GM12872 (cell line): ENCODE data around the gene EPHA6.

ENCODE experiments used
- TF ChIP-seq, protein P1 (sequence below): IDR thresholded peaks from 3 replicates; pipeline ENCODE4 v1.5.1; 2011; ENCODE audit warnings: low read depth, mild to moderate bottlenecking, low read length, moderate library complexity; ENCODE audit not compliant: insufficient read depth

EPHA6 gene

DNA sequence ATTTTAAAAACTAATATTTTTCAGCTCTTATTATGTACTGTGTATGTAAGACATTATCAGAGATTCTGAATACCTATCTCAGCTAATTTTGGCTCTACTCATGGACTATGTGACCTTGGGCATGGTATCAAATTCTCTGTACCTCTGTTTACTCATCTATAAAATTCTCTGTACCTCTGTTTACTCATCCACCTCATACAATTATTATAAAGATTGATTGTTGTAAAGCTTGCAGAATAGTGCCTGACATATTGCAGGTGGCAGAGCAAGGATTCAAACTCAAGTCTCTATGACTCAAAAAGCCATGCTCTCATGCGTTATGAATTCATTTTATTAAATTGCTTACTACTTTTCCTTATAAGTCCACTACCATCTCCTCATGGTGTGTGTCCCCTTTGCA lies 798.2 kb downstream of the EPHA6 start:
- TF ChIP-seq, protein P1, sequence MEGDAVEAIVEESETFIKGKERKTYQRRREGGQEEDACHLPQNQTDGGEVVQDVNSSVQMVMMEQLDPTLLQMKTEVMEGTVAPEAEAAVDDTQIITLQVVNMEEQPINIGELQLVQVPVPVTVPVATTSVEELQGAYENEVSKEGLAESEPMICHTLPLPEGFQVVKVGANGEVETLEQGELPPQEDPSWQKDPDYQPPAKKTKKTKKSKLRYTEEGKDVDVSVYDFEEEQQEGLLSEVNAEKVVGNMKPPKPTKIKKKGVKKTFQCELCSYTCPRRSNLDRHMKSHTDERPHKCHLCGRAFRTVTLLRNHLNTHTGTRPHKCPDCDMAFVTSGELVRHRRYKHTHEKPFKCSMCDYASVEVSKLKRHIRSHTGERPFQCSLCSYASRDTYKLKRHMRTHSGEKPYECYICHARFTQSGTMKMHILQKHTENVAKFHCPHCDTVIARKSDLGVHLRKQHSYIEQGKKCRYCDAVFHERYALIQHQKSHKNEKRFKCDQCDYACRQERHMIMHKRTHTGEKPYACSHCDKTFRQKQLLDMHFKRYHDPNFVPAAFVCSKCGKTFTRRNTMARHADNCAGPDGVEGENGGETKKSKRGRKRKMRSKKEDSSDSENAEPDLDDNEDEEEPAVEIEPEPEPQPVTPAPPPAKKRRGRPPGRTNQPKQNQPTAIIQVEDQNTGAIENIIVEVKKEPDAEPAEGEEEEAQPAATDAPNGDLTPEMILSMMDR = no peak

DNA sequence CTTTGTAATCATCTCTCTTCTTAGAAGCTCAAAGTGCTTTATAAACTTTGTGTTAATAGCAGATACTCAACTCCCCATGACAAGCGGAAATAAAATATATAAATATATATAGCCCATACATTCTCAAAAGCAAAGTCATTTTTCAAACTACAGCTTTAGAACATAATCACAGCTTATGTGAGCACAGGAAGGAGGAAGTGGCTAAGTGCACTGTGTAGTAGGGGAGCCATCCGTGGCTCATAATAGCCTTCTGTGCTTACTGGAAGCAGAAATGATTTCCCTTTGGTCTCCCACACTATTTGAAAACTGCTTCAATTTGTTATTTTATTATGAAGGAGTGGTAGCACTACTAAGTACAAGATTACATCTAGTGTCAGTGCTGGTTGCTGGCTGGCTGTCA lies 798.7 kb downstream of the EPHA6 start:
- TF ChIP-seq, protein P1 = no peak

DNA sequence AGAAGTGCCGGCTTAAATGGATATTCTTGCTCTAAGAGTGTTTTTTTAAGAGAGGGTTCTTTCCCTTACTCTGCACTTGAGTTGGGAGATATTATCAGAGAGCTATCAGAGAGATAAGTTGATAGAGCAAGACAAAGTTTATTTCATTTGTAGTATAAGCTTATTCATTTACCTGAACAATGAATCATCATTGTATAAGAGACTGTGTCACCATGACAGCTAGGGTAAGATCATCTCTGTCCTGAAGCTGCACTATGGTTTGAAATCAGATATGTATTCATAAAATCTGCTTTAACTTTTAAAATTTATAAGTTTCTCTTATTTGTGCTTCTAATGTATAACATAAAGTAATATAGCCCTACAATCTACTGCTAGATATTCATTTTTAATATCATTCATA lies 822.1 kb downstream of the EPHA6 start:
- TF ChIP-seq, protein P1 = no peak

DNA sequence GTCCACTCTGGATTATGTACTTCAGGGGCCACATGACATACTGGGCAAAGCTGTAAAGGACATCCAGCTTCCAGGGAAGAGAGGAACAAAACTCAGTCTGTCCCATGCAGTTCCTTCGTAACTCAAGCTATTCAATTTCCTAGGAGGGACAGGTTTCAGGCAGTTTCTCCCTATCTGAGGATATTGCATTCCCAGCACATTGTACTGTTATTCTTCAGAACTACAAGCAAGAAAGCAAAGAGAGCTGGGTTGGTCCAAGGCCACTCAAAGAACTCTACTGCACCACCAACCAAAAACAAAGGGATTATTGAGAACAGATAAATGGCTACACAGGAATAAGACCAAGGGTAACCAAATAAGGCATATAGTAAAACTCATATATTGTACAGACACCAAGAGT lies 832.5 kb downstream of the EPHA6 start:
- TF ChIP-seq, protein P1 = no peak

DNA sequence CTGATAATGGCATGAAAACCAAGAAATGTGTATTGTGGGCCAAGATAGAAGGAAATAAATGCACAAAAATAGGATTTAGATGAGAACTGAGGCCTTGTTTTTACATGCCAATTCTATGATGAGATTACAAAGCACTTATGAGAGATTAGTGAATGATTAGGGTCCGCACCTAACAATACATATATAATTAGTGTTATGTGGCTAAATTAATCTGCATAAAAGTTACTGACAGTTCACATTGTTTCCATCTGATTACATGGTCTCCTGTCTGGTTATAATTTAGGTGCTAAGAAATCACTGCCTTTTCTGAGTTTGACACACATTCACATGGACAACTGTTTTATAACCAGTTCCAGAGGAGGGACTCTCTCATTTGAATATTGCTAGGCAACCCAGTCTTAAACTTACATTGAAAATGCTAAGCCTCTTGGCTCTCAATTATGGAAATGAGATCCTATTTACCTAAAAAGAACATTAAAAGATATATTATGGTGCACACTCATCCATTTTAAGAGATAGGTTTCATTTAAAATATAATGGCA lies 833.1 kb downstream of the EPHA6 start:
- TF ChIP-seq, protein P1 = no peak

DNA sequence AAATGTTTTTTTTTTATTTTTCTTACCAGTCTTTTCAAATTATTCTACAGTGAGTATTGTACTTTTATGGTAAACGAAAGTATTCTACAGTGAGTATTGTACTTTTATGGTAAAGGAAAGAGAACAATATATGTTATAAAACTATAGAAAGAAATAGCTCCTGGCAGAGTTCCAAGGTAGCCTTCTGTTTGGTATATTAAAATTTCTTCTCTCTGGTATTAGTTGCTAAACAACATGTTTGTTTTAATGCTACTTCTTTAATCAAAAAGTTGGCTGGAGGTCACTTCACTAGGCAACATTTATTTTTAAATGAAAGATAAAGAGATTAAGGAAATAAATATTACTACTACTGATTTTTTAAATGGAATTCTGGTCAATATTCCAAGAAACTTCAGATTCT lies 841.6 kb downstream of the EPHA6 start:
- TF ChIP-seq, protein P1 = no peak

DNA sequence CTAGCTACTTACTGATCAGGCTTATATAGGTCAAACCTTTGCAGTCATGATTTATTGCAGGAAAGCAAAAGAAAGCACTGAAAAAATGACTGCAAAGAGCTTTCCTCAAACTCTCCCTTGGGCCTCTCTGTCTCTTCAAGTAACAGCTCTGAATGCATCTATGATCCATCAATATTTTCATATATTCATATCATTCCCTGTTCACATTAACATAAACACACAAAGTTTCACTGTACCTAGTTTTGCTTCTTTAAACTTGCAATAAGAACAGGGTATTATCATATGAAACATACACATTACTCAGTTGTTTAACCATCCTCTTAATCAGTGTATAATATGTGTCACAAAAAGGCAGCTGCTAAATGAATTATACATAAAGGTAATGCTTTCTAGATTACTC lies 842.2 kb downstream of the EPHA6 start:
- TF ChIP-seq, protein P1 = no peak
